PC-3 (cell line): ENCODE measurements around the gene UBXN1. TPM values are rescaled to one million over a fixed set of nuclear protein-coding genes. Genes with fewer than 3 reads are reported as not detected.
"Not testable (repeated sequence)": the region's sequence is repeated elsewhere in the genome, so short reads cannot be mapped to it uniquely, and the experiment has no call there.

ENCODE experiments used
- ATAC-seq: fragments of 200-7000 bp; cut with Tn5 transposase; 2 replicates; pipeline ENCODE4 v1.9.1; 2020; ENCODE audit warnings: mild to moderate bottlenecking, moderate library complexity
- BruUV-seq: library from RNA; stranded (reverse); fragments of 400-500 nt; replicated peaks from 2 replicates; lab custom pipeline; 2021; lab: Mats Ljungman, UMichigan
- CTCF ChIA-PET: fragments of 300-600 bp; sonication (Branson Sonifier 250); formaldehyde crosslinking; loops from one replicate; lab custom pipeline; 2022; ENCODE audit warnings: antibody characterized with exemption; lab: Charles Lee
- POLR2A ChIA-PET: fragments of 300-600 bp; sonication (Branson Sonifier 250); formaldehyde crosslinking; loops from one replicate; lab custom pipeline; 2022; ENCODE audit warnings: antibody characterized with exemption; ENCODE audit not compliant: unreplicated experiment; lab: Charles Lee
- DNase-seq: peaks from one replicate; pipeline ENCODE4 v3.0.0-alpha.2; 2015
- H2AFZ ChIP-seq: fragments of 300-600 bp; sonication (generic); 2 replicates; pipeline ENCODE4 v1.6.0; 2016; ENCODE audit warnings: antibody characterized with exemption, low read length
- H3F3A ChIP-seq: fragments of 300-600 bp; sonication (generic); one replicate; pipeline ENCODE4 v1.6.0; 2017; ENCODE audit warnings: antibody characterized with exemption, low read length, control low read depth, mild to moderate bottlenecking; ENCODE audit not compliant: unreplicated experiment
- H3K27ac ChIP-seq: fragments of 300-600 bp; sonication (generic); 2 replicates; pipeline ENCODE4 v1.5.1; 2016; ENCODE audit warnings: mild to moderate bottlenecking, low read length
- H3K27me3 ChIP-seq: fragments of 300-600 bp; sonication (generic); 2 replicates; pipeline ENCODE4 v1.6.1; 2016; ENCODE audit warnings: low read length, mixed read lengths
- H3K36me3 ChIP-seq: fragments of 300-600 bp; sonication (generic); 2 replicates; pipeline ENCODE4 v1.6.1; 2016; ENCODE audit warnings: low read depth, mixed run types, low read length, mixed read lengths
- H3K4me1 ChIP-seq: fragments of 300-600 bp; sonication (generic); 2 replicates; pipeline ENCODE4 v1.5.1; 2016; ENCODE audit warnings: low read length; ENCODE audit not compliant: insufficient read depth
- H3K4me2 ChIP-seq: fragments of 300-600 bp; sonication (generic); 2 replicates; pipeline ENCODE4 v1.6.0; 2016; ENCODE audit warnings: low read length
- H3K4me3 ChIP-seq: fragments of 300-600 bp; sonication (generic); 2 replicates; pipeline ENCODE4 v1.5.1; 2016; ENCODE audit warnings: mild to moderate bottlenecking, low read length, mixed read lengths
- H3K79me2 ChIP-seq: fragments of 300-600 bp; sonication (generic); 2 replicates; pipeline ENCODE4 v1.6.1; 2017; ENCODE audit warnings: low read length, mixed read lengths
- H3K9ac ChIP-seq: fragments of 300-600 bp; sonication (generic); 2 replicates; pipeline ENCODE4 v1.6.0; 2016; ENCODE audit warnings: mild to moderate bottlenecking, low read length
- H3K9me2 ChIP-seq: fragments of 300-600 bp; sonication (generic); replicated peaks from 2 replicates; pipeline ENCODE4 v1.6.1; 2016; ENCODE audit warnings: mixed run types, low read length, mixed read lengths
- H3K9me3 ChIP-seq: fragments of 300-600 bp; sonication (generic); 2 replicates; pipeline ENCODE4 v1.6.1; 2016; ENCODE audit warnings: low read length, mixed read lengths
- H4K20me1 ChIP-seq: fragments of 300-600 bp; sonication (generic); 2 replicates; pipeline ENCODE4 v1.6.1; 2016; ENCODE audit warnings: low read length, mixed read lengths
- EZH2 ChIP-seq: fragments of 300-600 bp; sonication (generic); IDR thresholded peaks from one replicate; pipeline ENCODE4 v1.6.1; 2017; ENCODE audit warnings: antibody characterized with exemption, mild to moderate bottlenecking, low read length; ENCODE audit not compliant: unreplicated experiment
- EZH2phosphoT487 ChIP-seq: fragments of 300-600 bp; sonication (generic); IDR thresholded peaks from 2 replicates; pipeline ENCODE4 v1.6.1; 2018; ENCODE audit warnings: mild to moderate bottlenecking, antibody characterized with exemption, low read length, borderline replicate concordance
- intact Hi-C: fragments of 100-400 bp; cut with micrococcal nuclease; formaldehyde crosslinking; loops from 2 replicates; pipeline ENCODE4 v1.9.0; 2023
- total RNA-seq: library from RNA; depleted of rRNA; stranded (reverse); fragments of >200 nt; gene quantifications from 2 replicates; pipeline ENCODE4 v1.2.3, GENCODE V29; 2014
- TF ChIP-seq, protein P1 (sequence below): fragments of 300-600 bp; sonication (generic); conservative IDR thresholded peaks from 2 replicates; pipeline ENCODE4 v1.5.1; 2017; ENCODE audit warnings: antibody characterized with exemption, low read depth, mild to moderate bottlenecking, low read length

Gene UBXN1
- total RNA-seq, 1 experiment from 2014 or later, result 190 TPM

DNA sequence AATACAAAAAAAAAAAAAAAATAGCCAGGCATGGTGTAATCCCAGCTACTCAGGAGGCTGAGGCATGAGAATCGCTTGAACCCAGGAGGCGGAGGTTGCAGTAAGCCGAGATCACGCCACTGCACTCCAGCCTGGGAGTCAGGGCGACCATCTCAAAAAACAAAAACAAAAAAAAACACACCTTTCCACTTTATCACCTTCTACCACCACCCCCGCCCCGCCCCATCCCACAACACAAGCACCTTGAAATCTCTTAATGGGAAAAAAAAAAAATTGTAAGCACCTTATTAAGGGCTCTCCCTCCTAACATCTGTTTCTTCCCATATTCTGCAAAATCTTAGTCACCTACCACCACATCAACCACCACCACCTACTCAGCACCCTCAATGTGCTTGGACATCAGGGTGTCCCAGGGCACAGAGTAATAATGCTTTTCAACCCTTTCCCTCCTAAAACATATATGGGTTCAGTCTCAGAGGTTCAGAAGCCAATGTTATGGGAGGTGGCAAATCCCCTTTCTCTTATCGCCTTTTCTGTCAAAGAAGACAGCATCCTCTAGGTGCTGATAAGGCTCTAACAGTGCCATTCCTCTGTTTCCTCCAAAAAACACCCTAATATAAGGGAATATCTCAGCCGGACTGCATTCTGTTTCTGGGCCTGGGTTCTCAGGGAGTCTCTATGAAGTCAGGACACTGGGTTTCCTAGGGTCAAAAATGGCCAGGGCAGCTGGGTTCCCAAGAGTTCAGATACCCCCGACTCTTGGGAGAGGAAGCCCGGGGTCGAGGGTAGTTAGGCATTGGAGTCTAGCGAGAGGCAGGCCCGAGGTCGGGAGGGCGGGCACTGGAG lies 26.5 kb downstream of the UBXN1 start:
- H3K9ac ChIP-seq, result peak overlapping the region; percentile 96
- TF ChIP-seq, protein P1, sequence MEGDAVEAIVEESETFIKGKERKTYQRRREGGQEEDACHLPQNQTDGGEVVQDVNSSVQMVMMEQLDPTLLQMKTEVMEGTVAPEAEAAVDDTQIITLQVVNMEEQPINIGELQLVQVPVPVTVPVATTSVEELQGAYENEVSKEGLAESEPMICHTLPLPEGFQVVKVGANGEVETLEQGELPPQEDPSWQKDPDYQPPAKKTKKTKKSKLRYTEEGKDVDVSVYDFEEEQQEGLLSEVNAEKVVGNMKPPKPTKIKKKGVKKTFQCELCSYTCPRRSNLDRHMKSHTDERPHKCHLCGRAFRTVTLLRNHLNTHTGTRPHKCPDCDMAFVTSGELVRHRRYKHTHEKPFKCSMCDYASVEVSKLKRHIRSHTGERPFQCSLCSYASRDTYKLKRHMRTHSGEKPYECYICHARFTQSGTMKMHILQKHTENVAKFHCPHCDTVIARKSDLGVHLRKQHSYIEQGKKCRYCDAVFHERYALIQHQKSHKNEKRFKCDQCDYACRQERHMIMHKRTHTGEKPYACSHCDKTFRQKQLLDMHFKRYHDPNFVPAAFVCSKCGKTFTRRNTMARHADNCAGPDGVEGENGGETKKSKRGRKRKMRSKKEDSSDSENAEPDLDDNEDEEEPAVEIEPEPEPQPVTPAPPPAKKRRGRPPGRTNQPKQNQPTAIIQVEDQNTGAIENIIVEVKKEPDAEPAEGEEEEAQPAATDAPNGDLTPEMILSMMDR, result no peak
- TF ChIP-seq EZH2phosphoT487, result no peak
- TF ChIP-seq EZH2, result no peak
- peak overlapping the region; percentile 99 for H2AFZ ChIP-seq
- peaks cover 11% of the 10 kb centered on the region for H3K4me1 ChIP-seq
- no peaks in the 10 kb centered on the region for H3K9me3 ChIP-seq
- H3F3A ChIP-seq, result no peaks in the 10 kb centered on the region
- peaks cover 14% of the 10 kb centered on the region; the same call in 1 of the 2 replicates for H3K36me3 ChIP-seq
- intact Hi-C loops, result loop anchor here (2.0 to 5.0 kb wide), 2 partner anchors 30 to 60 kb away; partner anchors contain the start of gene TUT1
- no peaks in the 10 kb centered on the region for H3K9me2 ChIP-seq
- no peaks in the 10 kb centered on the region for H3K27me3 ChIP-seq
- H3K4me2 ChIP-seq, result peak overlapping the region; percentile 97
- TSS peak; percentile 68 for BruUV-seq
- H3K4me3 ChIP-seq, result peak overlapping the region; percentile 76
- POLR2A ChIA-PET, result interaction anchor here (1.0 kb wide), 2 partner anchors 12 to 31 kb away, joined by 9 to 22 read pairs; partner anchors contain the start of genes B3GAT3, C11orf98 and CSKMT
- peak overlapping the region; percentile 33 for H3K27ac ChIP-seq
- DNase-seq (no peak), ATAC-seq (no peak)
- no peaks in the 10 kb centered on the region for H4K20me1 ChIP-seq
- CTCF ChIA-PET, result no interaction called here
- peaks cover 26% of the 10 kb centered on the region for H3K79me2 ChIP-seq

DNA sequence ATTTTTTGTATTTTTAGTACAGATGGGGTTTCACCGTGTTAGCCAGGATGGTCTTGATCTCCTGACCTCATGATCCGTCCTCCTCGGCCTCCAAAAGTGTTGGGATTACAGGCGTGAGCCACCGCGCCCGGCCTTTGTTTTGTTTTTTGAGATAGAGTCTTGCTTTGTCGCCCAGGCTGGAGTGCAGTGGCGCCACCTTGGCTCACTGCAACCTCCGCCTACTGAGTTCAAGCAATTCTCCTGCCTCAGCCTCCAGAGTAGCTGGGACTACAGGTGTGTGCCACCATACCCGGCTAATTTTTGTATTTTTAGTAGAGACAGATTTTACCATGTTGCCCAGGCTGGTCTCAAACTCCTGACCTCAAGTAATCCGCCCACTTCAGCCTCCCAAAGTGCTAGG lies 28.6 kb downstream of the UBXN1 start:
- H3K4me3 ChIP-seq, ATAC-seq, H3K9ac ChIP-seq, H3F3A ChIP-seq, H3K27ac ChIP-seq, H3K4me2 ChIP-seq, H3K9me3 ChIP-seq, H3K9me2 ChIP-seq, BruUV-seq, H2AFZ ChIP-seq, DNase-seq, H3K27me3 ChIP-seq, H4K20me1 ChIP-seq, CTCF ChIA-PET: not testable (repeated sequence)
- Histone ChIP-seq H3K4me1 (peaks cover 17% of the 10 kb centered on the region), H3K36me3 (peaks cover 14% of the 10 kb centered on the region; the same call in 1 of the 2 replicates), H3K79me2 (peaks cover 38% of the 10 kb centered on the region)
- intact Hi-C loops, result loop anchor here (5.0 kb wide), 1 partner anchor 58 kb away; the partner anchor contains the start of gene TUT1
- POLR2A ChIA-PET, result interaction anchor here (0.6 kb wide), 1 partner anchor 19 kb away, joined by 3 read pairs; no protein-coding TSS in a partner anchor

DNA sequence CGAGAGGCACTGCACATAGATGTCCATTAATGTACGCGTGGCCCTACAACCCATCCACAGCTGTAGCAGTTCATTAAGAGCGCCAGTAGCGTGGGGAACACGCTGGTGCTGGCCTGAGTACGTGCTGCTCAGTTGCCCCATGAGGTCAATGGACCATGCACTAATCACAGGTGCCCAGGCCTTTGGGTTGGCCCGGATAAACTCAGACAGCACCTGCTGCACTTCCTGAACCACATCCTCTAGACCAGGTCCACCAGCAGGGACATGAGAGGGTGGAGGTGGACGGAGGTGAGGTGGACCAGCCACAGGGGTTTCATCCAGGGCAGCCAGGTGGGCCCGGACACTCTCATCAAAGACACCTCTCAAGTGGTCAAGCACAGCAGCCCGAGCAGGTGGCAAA lies 29.4 kb downstream of the UBXN1 start:
- Histone ChIP-seq H4K20me1 (no peaks in the 10 kb centered on the region), H3K79me2 (peaks cover 46% of the 10 kb centered on the region), H3K9me3 (no peaks in the 10 kb centered on the region), H3K9ac (no peak overlapping the region), H3K9me2 (no peaks in the 10 kb centered on the region), H3K4me3 (no peak overlapping the region), H2AFZ (no peak overlapping the region), H3K4me1 (peaks cover 21% of the 10 kb centered on the region), H3K27ac (no peak overlapping the region), H3K27me3 (no peaks in the 10 kb centered on the region), H3K4me2 (no peak overlapping the region), H3F3A (no peaks in the 10 kb centered on the region), H3K36me3 (peaks cover 14% of the 10 kb centered on the region; the same call in 1 of the 2 replicates)
- TF ChIP-seq, protein P1, result no peak
- no peak for TF ChIP-seq EZH2phosphoT487
- TF ChIP-seq EZH2, result no peak
- BruUV-seq, result no TSS peak
- DNase-seq (no peak), ATAC-seq (no peak)
- ChIA-PET CTCF (no interaction called here), POLR2A (interaction anchor here (0.6 to 0.7 kb wide), 2 partner anchors 58 to 77 kb away, joined by 5 to 6 read pairs; partner anchors contain the start of gene TUT1)
- intact Hi-C loops, result loop anchor here (5.0 kb wide), 1 partner anchor 37 kb away; the partner anchor contains the start of genes EML3 and ROM1
